ENCODE measurements around the gene CELF1. TPM values are rescaled to one million over a fixed set of nuclear protein-coding genes. Genes with fewer than 3 reads are reported as not detected.

CELF1 gene
- total RNA-seq: 124 TPM
- polyA plus RNA-seq: 10 to 100 TPM; 30.8 to 61.2 (median 47.9) TPM

- peak; percentile 89 to 94 (median 92) for DNase-seq
- Mint-ChIP-seq H3K36me3 (peaks cover 11% of the 10 kb centered on the region), H3K27ac (peak within 1 kb of the TSS; percentile 94 to 98 (median 97)), H3K9me3 (no peaks in the 10 kb centered on the region), H3K27me3 (no peaks in the 10 kb centered on the region), H3K4me3 (peak within 1 kb of the TSS; percentile 88 to 96 (median 96)), H3K4me1 (peaks cover 18 to 50% (median 37%) of the 10 kb centered on the region in 4 donors)
- Histone ChIP-seq H3K36me3 (ENCODE audit: control insufficient read depth, insufficient read depth, low read length) (no peaks in the 10 kb centered on the region), H3K4me1 (ENCODE audit: control insufficient read depth, insufficient read depth, low read length, poor library complexity, severe bottlenecking) (peaks cover 45% of the 10 kb centered on the region), H3K27me3 (ENCODE audit: control insufficient read depth, insufficient read depth, low read length) (no peaks in the 10 kb centered on the region), H3K9me3 (ENCODE audit: control insufficient read depth in 2 of 2, low read length in 2 of 2) (no peaks in the 10 kb centered on the region), H3K4me3 (ENCODE audit: low read depth, low read length) (peak within 1 kb of the TSS; percentile 97), H3K27ac (ENCODE audit: insufficient read depth, low read length, poor library complexity, severe bottlenecking) (peak within 1 kb of the TSS; percentile 84)
- peak; percentile 96 to 97 for ATAC-seq (ENCODE audit: low read depth in 2 of 2)
Observed at GRCh38 chr11:47552566-47553405, at the start of gene CELF1. CELF1 (minus strand) TSS chr11:47553132; CDS start chr11:47499523, 53,609 bp downstream.

GRCh38 chr11:47599902-47600301 lies 47.0 kb upstream of the CELF1 start:
- Mint-ChIP-seq H3K27me3 (peaks cover 14% of the 10 kb centered on the region), H3K4me1 (no peaks in the 10 kb centered on the region), H3K9me3 (peaks cover 0 to 2% (median 0%) of the 10 kb centered on the region in 7 donors), H3K36me3 (peaks cover 6% of the 10 kb centered on the region), H3K27ac (no peak overlapping the region), H3K4me3 (no peak overlapping the region)
- ATAC-seq (ENCODE audit: low read depth in 2 of 2) (no peak), DNase-seq (no peak)
- Histone ChIP-seq H3K4me1 (ENCODE audit: control insufficient read depth, insufficient read depth, low read length, poor library complexity, severe bottlenecking) (no peaks in the 10 kb centered on the region), H3K4me3 (ENCODE audit: low read depth, low read length) (no peak overlapping the region), H3K27me3 (ENCODE audit: control insufficient read depth, insufficient read depth, low read length) (no peaks in the 10 kb centered on the region), H3K27ac (ENCODE audit: insufficient read depth, low read length, poor library complexity, severe bottlenecking) (no peak overlapping the region), H3K9me3 (ENCODE audit: control insufficient read depth in 2 of 2, low read length in 2 of 2) (no peaks in the 10 kb centered on the region), H3K36me3 (ENCODE audit: control insufficient read depth, insufficient read depth, low read length) (no peaks in the 10 kb centered on the region)

GRCh38 chr11:47595967-47596366 lies 43.0 kb upstream of the CELF1 start:
- H3K27ac Mint-ChIP-seq: no peak overlapping the region
- H3K4me3 Mint-ChIP-seq: no peak overlapping the region
- peaks cover 0 to 2% (median 0%) of the 10 kb centered on the region in 7 donors for H3K9me3 Mint-ChIP-seq
- H3K27me3 Mint-ChIP-seq: peaks cover 36% of the 10 kb centered on the region
- peaks cover 8% of the 10 kb centered on the region for H3K36me3 Mint-ChIP-seq
- DNase-seq (no peak), ATAC-seq (ENCODE audit: low read depth in 2 of 2) (no peak)
- Histone ChIP-seq H3K4me3 (ENCODE audit: low read depth, low read length) (no peak overlapping the region), H3K36me3 (ENCODE audit: control insufficient read depth, insufficient read depth, low read length) (no peaks in the 10 kb centered on the region), H3K9me3 (ENCODE audit: control insufficient read depth in 2 of 2, low read length in 2 of 2) (no peaks in the 10 kb centered on the region), H3K4me1 (ENCODE audit: control insufficient read depth, insufficient read depth, low read length, poor library complexity, severe bottlenecking) (peaks cover 8% of the 10 kb centered on the region), H3K27me3 (ENCODE audit: control insufficient read depth, insufficient read depth, low read length) (peaks cover 17% of the 10 kb centered on the region), H3K27ac (ENCODE audit: insufficient read depth, low read length, poor library complexity, severe bottlenecking) (no peak overlapping the region)
- H3K4me1 Mint-ChIP-seq: peaks cover 0 to 9% (median 0%) of the 10 kb centered on the region in 4 donors

GRCh38 chr11:47595029-47595428 lies 42.1 kb upstream of the CELF1 start:
- Histone ChIP-seq H3K27me3 (ENCODE audit: control insufficient read depth, insufficient read depth, low read length) (peaks cover 17% of the 10 kb centered on the region), H3K36me3 (ENCODE audit: control insufficient read depth, insufficient read depth, low read length) (no peaks in the 10 kb centered on the region), H3K9me3 (ENCODE audit: control insufficient read depth in 2 of 2, low read length in 2 of 2) (no peaks in the 10 kb centered on the region), H3K4me1 (ENCODE audit: control insufficient read depth, insufficient read depth, low read length, poor library complexity, severe bottlenecking) (peaks cover 8% of the 10 kb centered on the region), H3K27ac (ENCODE audit: insufficient read depth, low read length, poor library complexity, severe bottlenecking) (no peak overlapping the region), H3K4me3 (ENCODE audit: low read depth, low read length) (no peak overlapping the region)
- H3K9me3 Mint-ChIP-seq: peaks cover 0 to 2% (median 0%) of the 10 kb centered on the region in 7 donors
- peaks cover 8% of the 10 kb centered on the region for H3K36me3 Mint-ChIP-seq
- DNase-seq: no peak
- ATAC-seq (ENCODE audit: low read depth in 2 of 2): no peak
- peaks cover 0 to 9% (median 0%) of the 10 kb centered on the region in 4 donors for H3K4me1 Mint-ChIP-seq
- H3K27me3 Mint-ChIP-seq: peaks cover 36% of the 10 kb centered on the region
- no peak overlapping the region for H3K4me3 Mint-ChIP-seq
- no peak overlapping the region for H3K27ac Mint-ChIP-seq

GRCh38 chr11:47593934-47594855 lies 41.3 kb upstream of the CELF1 start, which contains the start of gene C1QTNF4:
C1QTNF4 (minus strand) TSS chr11:47594411; CDS start chr11:47590810, 3,601 bp downstream.
- Mint-ChIP-seq H3K9me3 (peaks cover 0 to 2% (median 0%) of the 10 kb centered on the region in 7 donors), H3K27me3 (peaks cover 38% of the 10 kb centered on the region), H3K4me3 (peak within 1 kb of the TSS in 2 of 4 donors; percentile 27 to 67), H3K36me3 (peaks cover 8% of the 10 kb centered on the region), H3K27ac (peak within 1 kb of the TSS in 1 of 3 donors; percentile 21), H3K4me1 (peaks cover 0 to 9% (median 0%) of the 10 kb centered on the region in 4 donors)
- H3K4me3 ChIP-seq (ENCODE audit: low read depth, low read length): no peak within 1 kb of the TSS
- no peak for DNase-seq
- no peaks in the 10 kb centered on the region for H3K36me3 ChIP-seq (ENCODE audit: control insufficient read depth, insufficient read depth, low read length)
- H3K27me3 ChIP-seq (ENCODE audit: control insufficient read depth, insufficient read depth, low read length): peaks cover 17% of the 10 kb centered on the region
- H3K4me1 ChIP-seq (ENCODE audit: control insufficient read depth, insufficient read depth, low read length, poor library complexity, severe bottlenecking): peaks cover 8% of the 10 kb centered on the region
- H3K27ac ChIP-seq (ENCODE audit: insufficient read depth, low read length, poor library complexity, severe bottlenecking): no peak within 1 kb of the TSS
- ATAC-seq (ENCODE audit: low read depth in 2 of 2): no peak
- H3K9me3 ChIP-seq (ENCODE audit: control insufficient read depth in 2 of 2, low read length in 2 of 2): no peaks in the 10 kb centered on the region

GRCh38 chr11:47593492-47593933 lies 40.6 kb upstream of the CELF1 start:
- H3K27ac ChIP-seq (ENCODE audit: insufficient read depth, low read length, poor library complexity, severe bottlenecking): no peak overlapping the region
- ATAC-seq (ENCODE audit: low read depth in 2 of 2) (no peak), DNase-seq (no peak)
- Mint-ChIP-seq H3K4me1 (peaks cover 0 to 9% (median 0%) of the 10 kb centered on the region in 4 donors), H3K9me3 (peaks cover 0 to 2% (median 0%) of the 10 kb centered on the region in 7 donors), H3K27me3 (peaks cover 35% of the 10 kb centered on the region), H3K36me3 (peaks cover 8% of the 10 kb centered on the region), H3K4me3 (peak overlapping the region in 2 of 4 donors; percentile 27 to 67), H3K27ac (no peak overlapping the region)
- H3K9me3 ChIP-seq (ENCODE audit: control insufficient read depth in 2 of 2, low read length in 2 of 2): no peaks in the 10 kb centered on the region
- H3K4me3 ChIP-seq (ENCODE audit: low read depth, low read length): no peak overlapping the region
- peaks cover 17% of the 10 kb centered on the region for H3K27me3 ChIP-seq (ENCODE audit: control insufficient read depth, insufficient read depth, low read length)
- peaks cover 8% of the 10 kb centered on the region for H3K4me1 ChIP-seq (ENCODE audit: control insufficient read depth, insufficient read depth, low read length, poor library complexity, severe bottlenecking)
- no peaks in the 10 kb centered on the region for H3K36me3 ChIP-seq (ENCODE audit: control insufficient read depth, insufficient read depth, low read length)

GRCh38 chr11:47592970-47593369 lies 40.0 kb upstream of the CELF1 start:
- Mint-ChIP-seq H3K4me3 (no peak overlapping the region), H3K4me1 (peaks cover 0 to 9% (median 0%) of the 10 kb centered on the region in 4 donors), H3K27me3 (peaks cover 34% of the 10 kb centered on the region), H3K9me3 (no peaks in the 10 kb centered on the region), H3K36me3 (peaks cover 8% of the 10 kb centered on the region), H3K27ac (no peak overlapping the region)
- Histone ChIP-seq H3K4me3 (ENCODE audit: low read depth, low read length) (no peak overlapping the region), H3K36me3 (ENCODE audit: control insufficient read depth, insufficient read depth, low read length) (no peaks in the 10 kb centered on the region), H3K27me3 (ENCODE audit: control insufficient read depth, insufficient read depth, low read length) (peaks cover 17% of the 10 kb centered on the region), H3K27ac (ENCODE audit: insufficient read depth, low read length, poor library complexity, severe bottlenecking) (no peak overlapping the region), H3K9me3 (ENCODE audit: control insufficient read depth in 2 of 2, low read length in 2 of 2) (no peaks in the 10 kb centered on the region), H3K4me1 (ENCODE audit: control insufficient read depth, insufficient read depth, low read length, poor library complexity, severe bottlenecking) (peaks cover 8% of the 10 kb centered on the region)
- DNase-seq (no peak), ATAC-seq (ENCODE audit: low read depth in 2 of 2) (no peak)

Measured in CD4-positive, CD25-positive, alpha-beta regulatory T cell (primary cell).